ENCODE results near the gene IL17D. TPM values are rescaled to one million over a fixed set of nuclear protein-coding genes. Genes with fewer than 3 reads are reported as not detected.

Gene IL17D
- total and polyA plus RNA-seq, 4 donors: 0.65 to 1.5 (median 0.97) TPM

- no peak overlapping the region for H3K9ac ChIP-seq (ENCODE audit: insufficient read depth in 1 of 2, low read length in 2 of 2)
- WGBS, 2 donors: 82 to 86% methylated on average over 13 of the region's 13 CpGs
- peaks cover 0 to 9% (median 0%) of the 10 kb centered on the region in 3 donors for H3K27me3 ChIP-seq (ENCODE audit: control insufficient read depth in 3 of 3, insufficient read depth in 3 of 3, low read length in 2 of 3)
- H3K27ac ChIP-seq (ENCODE audit: low read depth in 1 of 2, low read length in 1 of 2): no peak overlapping the region
- peaks cover 0 to 2% (median 0%) of the 10 kb centered on the region in 4 donors for H3K9me3 ChIP-seq (ENCODE audit: control insufficient read depth in 4 of 4, insufficient read depth in 3 of 4, low read length in 3 of 4)
- H3K4me1 ChIP-seq (ENCODE audit: control insufficient read depth in 5 of 5, insufficient read depth in 5 of 5, low read length in 5 of 5): peaks cover 0 to 12% (median 2%) of the 10 kb centered on the region in 5 donors
- no peak overlapping the region for H3K4me3 ChIP-seq
- no peaks in the 10 kb centered on the region for H3K36me3 ChIP-seq (ENCODE audit: control insufficient read depth in 4 of 4, insufficient read depth in 4 of 4, low read length in 4 of 4)
- no peak for TF ChIP-seq CTCF (IDR thresholded peaks at IDR 0.05; ENCODE audit: control extremely low read depth, extremely low read depth)
- DNase-seq (no peak), ATAC-seq (ENCODE audit: insufficient read depth, low FRiP score) (no peak)
Measured at GRCh38 chr13:20719783-20720182, 16.3 kb downstream of the IL17D start.

GRCh38 chr13:20720499-20720898, 17.0 kb downstream of the IL17D start:
- WGBS, 2 donors: 86 to 92% methylated on average over 11 of the region's 11 CpGs
- ATAC-seq (ENCODE audit: insufficient read depth, low FRiP score) (no peak), DNase-seq (no peak)
- Histone ChIP-seq H3K9me3 (ENCODE audit: control insufficient read depth in 4 of 4, insufficient read depth in 3 of 4, low read length in 3 of 4) (peaks cover 0 to 2% (median 0%) of the 10 kb centered on the region in 4 donors), H3K4me3 (no peak overlapping the region), H3K27me3 (ENCODE audit: control insufficient read depth in 3 of 3, insufficient read depth in 3 of 3, low read length in 2 of 3) (peaks cover 0 to 9% (median 0%) of the 10 kb centered on the region in 3 donors), H3K4me1 (ENCODE audit: control insufficient read depth in 5 of 5, insufficient read depth in 5 of 5, low read length in 5 of 5) (peaks cover 0 to 10% (median 0%) of the 10 kb centered on the region in 5 donors), H3K9ac (ENCODE audit: insufficient read depth in 1 of 2, low read length in 2 of 2) (no peak overlapping the region), H3K36me3 (ENCODE audit: control insufficient read depth in 4 of 4, insufficient read depth in 4 of 4, low read length in 4 of 4) (no peaks in the 10 kb centered on the region), H3K27ac (ENCODE audit: low read depth in 1 of 2, low read length in 1 of 2) (no peak overlapping the region)
- TF ChIP-seq CTCF (IDR thresholded peaks at IDR 0.05; ENCODE audit: control extremely low read depth, extremely low read depth): no peak

- Histone ChIP-seq H3K4me1 (ENCODE audit: control insufficient read depth in 5 of 5, insufficient read depth in 5 of 5, low read length in 5 of 5) (peaks cover 0 to 10% (median 0%) of the 10 kb centered on the region in 5 donors), H3K4me3 (no peak overlapping the region), H3K27ac (ENCODE audit: low read depth in 1 of 2, low read length in 1 of 2) (no peak overlapping the region), H3K9ac (ENCODE audit: insufficient read depth in 1 of 2, low read length in 2 of 2) (no peak overlapping the region), H3K9me3 (ENCODE audit: control insufficient read depth in 4 of 4, insufficient read depth in 3 of 4, low read length in 3 of 4) (peaks cover 0 to 2% (median 0%) of the 10 kb centered on the region in 4 donors), H3K36me3 (ENCODE audit: control insufficient read depth in 4 of 4, insufficient read depth in 4 of 4, low read length in 4 of 4) (no peaks in the 10 kb centered on the region), H3K27me3 (ENCODE audit: control insufficient read depth in 3 of 3, insufficient read depth in 3 of 3, low read length in 2 of 3) (peaks cover 0 to 9% (median 0%) of the 10 kb centered on the region in 3 donors)
- no peak for DNase-seq
- no peak for ATAC-seq (ENCODE audit: insufficient read depth, low FRiP score)
- no peak for TF ChIP-seq CTCF (IDR thresholded peaks at IDR 0.05; ENCODE audit: control extremely low read depth, extremely low read depth)
- WGBS, 2 donors: 78 to 82% methylated on average over 16 of the region's 16 CpGs
Measured at GRCh38 chr13:20721058-20721453, 17.6 kb downstream of the IL17D start.
